ENCODE results near the gene PLXDC1.
"Not testable (repeated sequence)": the region's sequence is repeated elsewhere in the genome, so short reads cannot be mapped to it uniquely, and the experiment has no call there.

PLXDC1 gene

GRCh38 chr17:39125143-39125875 lies 26.1 kb downstream of the PLXDC1 start:
- DNase-seq (ENCODE audit: low spot score) = no peak

DNA sequence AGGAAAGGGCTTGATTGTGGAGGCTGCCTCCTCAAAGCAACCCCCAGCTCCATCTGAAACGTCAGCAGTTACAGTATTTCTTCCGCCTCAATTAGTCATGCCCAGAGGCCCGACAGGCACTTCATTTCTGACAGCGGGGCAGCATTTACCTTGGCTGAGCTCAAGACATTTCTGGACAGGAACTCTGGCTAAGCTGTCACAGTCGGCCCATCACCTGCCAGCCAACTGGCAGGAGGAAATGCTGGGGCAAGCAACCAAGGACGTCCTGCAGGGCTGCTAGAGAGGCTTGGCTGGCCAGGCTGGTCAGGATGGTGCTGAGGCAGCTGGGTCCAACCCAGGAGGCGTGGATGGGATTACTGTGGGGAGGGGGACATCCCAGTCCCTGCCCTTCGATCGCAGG lies 27.8 kb downstream of the PLXDC1 start:
- DNase-seq (ENCODE audit: low spot score) = no peak

- DNase-seq (ENCODE audit: low spot score) = no peak
These were observed 28.4 kb downstream of the PLXDC1 start for GRCh38 chr17:39122991-39123390.

DNA sequence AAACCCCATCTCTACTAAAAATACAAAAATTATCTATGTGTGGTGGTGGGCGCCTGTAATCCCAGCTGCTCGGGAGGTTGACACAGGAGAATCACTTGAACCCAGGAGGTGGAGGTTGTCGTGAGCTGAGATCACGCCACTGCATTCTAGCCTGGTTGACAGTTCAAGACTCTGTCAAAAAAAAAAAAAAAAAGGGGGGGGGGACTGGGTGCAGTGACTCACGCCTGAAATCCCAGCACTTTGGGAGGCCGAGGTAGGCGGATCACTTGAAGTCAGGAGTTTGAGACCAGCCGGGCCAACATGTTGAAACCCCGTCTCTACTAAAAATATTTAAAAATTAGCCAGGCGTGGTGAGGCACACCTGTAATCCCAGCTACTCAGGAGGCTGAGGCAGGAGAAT lies 29.5 kb downstream of the PLXDC1 start:
- not testable (repeated sequence) for DNase-seq (ENCODE audit: low spot score)

- DNase-seq (ENCODE audit: low spot score) = no peak
These were observed 32.6 kb downstream of the PLXDC1 start for GRCh38 chr17:39118674-39119419.

- DNase-seq (ENCODE audit: low spot score) = no peak
These were observed 35.2 kb downstream of the PLXDC1 start for GRCh38 chr17:39116224-39116623.

DNA sequence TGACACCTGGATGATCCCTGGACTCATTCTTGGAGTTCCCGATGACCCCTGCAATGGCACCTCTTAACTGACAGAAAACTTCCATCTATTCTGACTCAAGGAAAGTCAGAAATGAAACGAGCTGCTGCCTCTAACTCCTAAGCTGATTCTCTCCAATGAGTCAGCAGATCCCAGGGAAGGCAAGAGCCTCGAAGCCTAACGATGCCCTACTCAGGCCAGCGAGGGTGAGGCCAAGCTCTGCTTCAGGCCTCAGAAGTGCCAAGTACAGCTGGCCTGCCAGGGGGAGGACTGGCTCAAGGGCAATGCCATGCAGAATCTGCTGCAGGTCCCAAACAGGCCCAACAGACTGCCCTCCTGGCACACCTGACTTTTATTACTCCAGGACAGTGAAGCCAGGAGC lies 36.3 kb downstream of the PLXDC1 start:
- DNase-seq (ENCODE audit: low spot score) = peak; percentile 72

- peak; percentile 69 for DNase-seq (ENCODE audit: low spot score)
These were observed 36.7 kb downstream of the PLXDC1 start for GRCh38 chr17:39114723-39115122.

DNA sequence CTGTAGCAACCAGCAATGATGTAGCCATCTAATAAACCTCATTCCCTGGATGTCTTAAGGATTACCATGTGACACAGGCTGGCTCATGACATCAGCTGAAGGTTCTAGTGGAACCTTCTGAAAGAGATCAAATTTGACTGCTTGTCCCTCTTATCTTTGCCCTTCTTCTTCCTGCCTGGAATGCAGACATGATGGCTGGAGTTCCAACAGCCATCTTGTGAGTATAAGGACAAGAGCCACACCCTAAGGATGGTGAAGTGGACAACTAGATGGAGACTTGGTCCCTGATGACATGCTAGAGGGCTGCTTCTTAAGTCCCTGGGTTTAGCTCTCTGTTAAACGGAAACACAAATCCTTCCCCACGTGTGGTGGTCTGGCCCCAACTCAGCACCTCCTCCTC lies 37.6 kb downstream of the PLXDC1 start:
- no peak for DNase-seq (ENCODE audit: low spot score)

DNA sequence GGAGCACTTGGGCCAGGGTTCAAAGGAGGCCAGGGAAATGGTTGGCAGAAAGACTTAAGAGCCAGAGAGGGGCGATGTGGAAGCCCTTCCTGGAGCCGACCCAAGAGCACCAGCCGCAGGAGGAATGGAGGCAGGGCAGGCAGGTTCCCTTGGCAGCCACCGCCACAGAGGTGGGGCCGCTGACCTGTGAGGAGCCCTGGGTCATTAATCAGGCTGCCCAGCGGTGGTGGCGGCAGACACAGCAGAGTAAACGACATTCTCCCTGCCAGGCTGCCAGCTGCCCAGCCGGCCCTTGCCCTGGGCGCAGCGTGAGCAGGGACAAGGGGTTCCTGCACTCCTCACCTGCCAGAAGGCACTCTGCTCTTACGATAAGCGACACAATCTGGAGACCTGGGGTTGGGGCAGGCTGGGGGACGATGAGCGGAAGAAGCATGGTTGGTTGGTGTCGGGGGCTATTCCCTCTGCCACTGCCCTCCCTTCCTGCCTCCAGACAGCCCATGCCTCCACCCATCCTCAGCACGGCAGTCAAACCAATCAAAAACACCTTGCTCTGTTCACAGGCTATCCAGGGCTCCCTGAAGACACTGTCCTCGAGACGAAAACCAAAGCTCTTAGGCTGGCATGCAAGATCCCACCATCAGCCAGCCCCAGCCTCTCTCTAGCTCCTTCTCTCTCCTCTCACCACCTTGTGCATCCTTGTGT lies 40.9 kb downstream of the PLXDC1 start:
- DNase-seq (ENCODE audit: low spot score) = no peak

- DNase-seq (ENCODE audit: low spot score) = no peak
These were observed 42.7 kb downstream of the PLXDC1 start for GRCh38 chr17:39108461-39109375.

GRCh38 chr17:39107973-39108372 lies 43.5 kb downstream of the PLXDC1 start:
- DNase-seq (ENCODE audit: low spot score) = no peak

DNA sequence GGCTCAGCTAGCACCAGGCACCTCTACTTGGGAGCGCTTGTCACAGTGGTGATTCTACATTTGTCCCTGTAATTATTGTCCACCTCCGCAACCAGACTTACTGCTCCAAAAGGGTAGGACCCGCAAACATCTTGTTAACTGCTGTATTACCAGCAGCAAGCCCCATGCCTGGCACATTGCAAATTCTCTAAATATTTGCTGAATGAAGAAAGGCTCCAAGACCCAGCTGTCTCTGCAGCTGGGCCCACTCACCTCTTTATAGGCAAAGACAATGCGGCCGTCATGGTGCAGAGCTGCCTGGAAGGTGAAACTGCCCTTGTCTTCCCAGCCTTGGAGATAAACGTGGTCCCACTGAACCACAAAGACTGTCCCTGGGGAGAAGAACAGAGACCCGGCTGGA lies 44.3 kb downstream of the PLXDC1 start:
- DNase-seq (ENCODE audit: low spot score) = no peak

DNA sequence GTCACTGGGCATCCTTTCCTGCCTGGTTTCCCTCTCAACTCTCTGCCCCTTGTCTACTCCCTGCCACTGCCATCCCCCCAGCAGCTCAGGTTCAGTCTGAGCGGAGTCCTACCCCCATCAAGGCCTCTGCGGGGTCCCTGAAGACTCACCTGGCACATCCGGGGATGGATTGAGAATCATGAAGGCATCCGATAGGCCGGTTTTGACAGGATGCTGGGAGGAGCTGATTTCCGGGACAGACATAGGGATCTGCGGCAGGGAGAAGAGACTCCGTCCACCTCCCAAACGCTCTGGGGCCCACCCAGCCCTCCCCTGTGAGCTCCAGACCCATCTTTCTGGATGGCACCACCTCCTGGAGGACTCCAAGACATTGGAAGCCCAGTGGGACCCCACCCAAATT lies 45.7 kb downstream of the PLXDC1 start:
- DNase-seq (ENCODE audit: low spot score) = no peak

DNA sequence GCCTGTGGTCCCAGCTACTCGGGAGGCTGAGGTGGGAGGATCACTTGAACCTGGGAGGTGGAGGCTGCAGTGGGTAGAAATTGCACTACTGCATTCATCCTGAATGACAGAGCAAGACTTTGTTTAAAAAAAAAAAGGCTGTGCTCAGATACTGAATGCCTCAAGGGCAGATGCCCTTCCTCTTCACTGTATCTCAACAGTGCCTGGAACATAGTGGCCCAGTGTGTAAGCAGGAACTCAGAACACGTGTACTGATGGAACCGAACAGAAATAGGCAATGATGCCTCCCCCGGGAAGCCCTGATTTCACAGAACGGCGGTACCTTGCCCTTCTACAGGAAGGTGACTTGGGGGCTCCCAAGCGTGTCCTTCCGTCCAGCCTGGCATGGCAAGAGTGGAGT lies 46.8 kb downstream of the PLXDC1 start:
- DNase-seq (ENCODE audit: low spot score) = no peak

DNA sequence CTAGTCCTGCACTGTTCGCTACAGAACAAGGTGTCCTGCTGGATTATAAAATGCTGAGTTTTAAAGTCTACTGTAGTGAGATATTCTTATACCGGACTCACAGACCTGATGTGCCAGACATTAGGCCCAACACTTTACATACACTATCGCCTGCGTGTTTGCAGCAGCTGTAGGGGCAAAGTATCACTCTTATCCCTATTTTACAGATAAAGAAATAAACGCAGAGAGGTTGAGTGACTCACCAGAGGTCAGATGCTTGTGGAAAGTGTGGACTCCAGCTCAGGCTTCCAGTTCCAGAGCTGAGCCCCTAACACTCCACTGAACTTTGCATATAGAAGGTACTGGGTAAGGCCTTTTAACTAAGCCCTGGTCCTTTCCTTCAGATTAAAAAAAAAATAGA lies 47.4 kb downstream of the PLXDC1 start:
- no peak for DNase-seq (ENCODE audit: low spot score)

- no peak for DNase-seq (ENCODE audit: low spot score)
These were observed 50.3 kb downstream of the PLXDC1 start for GRCh38 chr17:39101091-39101490.

DNA sequence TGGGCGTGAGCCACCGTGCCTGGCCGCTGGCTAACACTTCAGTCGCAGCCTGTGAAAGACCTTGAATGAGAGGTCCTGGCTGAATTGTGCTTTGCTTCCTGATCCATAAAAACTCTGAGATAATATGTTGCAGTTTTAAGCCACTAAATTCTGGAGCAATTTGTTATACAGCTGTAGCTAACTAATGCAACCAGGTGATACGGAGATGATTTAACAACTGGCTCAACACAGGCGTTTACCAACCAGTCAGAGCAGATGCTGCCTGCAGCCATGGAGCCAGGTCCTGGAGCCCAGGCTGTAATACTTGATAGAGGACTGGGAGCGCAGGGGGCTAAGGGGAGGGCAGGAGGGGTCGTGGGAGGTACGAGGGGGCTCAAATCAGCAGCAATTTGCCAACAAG lies 50.9 kb downstream of the PLXDC1 start:
- DNase-seq (ENCODE audit: low spot score) = no peak

GRCh38 chr17:39099663-39100286 lies 51.7 kb downstream of the PLXDC1 start:
- peak; percentile 28 for DNase-seq (ENCODE audit: low spot score)

DNA sequence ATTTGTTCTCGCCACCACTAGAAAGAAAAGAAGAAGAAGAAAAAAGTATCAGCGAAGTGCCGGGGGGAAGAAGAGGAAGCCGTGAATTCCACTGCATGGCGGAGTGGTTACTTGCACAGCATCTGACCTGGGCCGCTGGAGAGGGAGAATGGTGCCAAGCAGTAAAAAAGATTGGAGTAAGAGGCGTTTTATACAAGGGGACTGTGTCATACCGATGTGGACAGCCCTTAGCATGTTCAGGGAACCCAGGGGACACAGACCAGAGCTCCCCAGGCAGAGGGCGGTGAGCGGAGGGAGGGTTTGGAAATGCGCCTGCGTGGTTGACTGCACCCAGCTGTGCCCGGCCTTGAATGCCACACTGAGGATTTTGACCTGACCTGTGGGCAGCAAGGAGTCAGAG lies 52.8 kb downstream of the PLXDC1 start:
- no peak for DNase-seq (ENCODE audit: low spot score)

DNA sequence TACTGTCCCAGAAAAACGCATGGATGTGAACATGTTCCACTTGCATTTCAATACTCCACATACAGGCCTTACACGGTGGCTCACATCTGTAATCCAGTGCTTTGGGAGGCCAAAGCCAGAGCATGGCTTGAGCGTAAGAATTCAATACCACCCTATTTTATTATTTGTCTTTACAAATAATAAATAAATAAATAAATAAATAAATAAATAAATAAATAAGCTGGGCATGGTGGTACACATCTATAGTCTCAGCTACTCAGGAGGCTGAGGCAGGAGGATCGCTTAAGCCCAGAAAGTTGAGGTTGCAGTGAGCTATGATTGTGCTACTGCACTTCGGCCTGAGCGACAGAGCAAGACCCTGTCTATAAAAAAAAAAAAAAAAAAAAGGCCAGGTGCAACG lies 53.9 kb downstream of the PLXDC1 start:
- no peak for DNase-seq (ENCODE audit: low spot score)

- DNase-seq (ENCODE audit: low spot score) = no peak
These were observed 54.3 kb downstream of the PLXDC1 start for GRCh38 chr17:39097150-39097519.
